Osteoblast (primary cell): ENCODE data around the gene EGLN1. TPM values are rescaled to one million over a fixed set of nuclear protein-coding genes. Genes with fewer than 3 reads are reported as not detected.
A peak's percentile ranks its signal among the peaks of the same experiment; 100 is the strongest.

ENCODE experiments used
- DNase-seq: peaks from one replicate; pipeline ENCODE4 v3.0.0; 2011; ENCODE audit warnings: low spot score, mixed read lengths; ENCODE audit not compliant: insufficient read length; ENCODE audit errors: missing footprints
- H2AFZ ChIP-seq: 2 replicates; pipeline ENCODE4 v1.6.0; 2011; ENCODE audit warnings: mild to moderate bottlenecking, low read length
- H3K27ac ChIP-seq: 2 replicates; pipeline ENCODE4 v1.5.1; 2011; ENCODE audit warnings: mild to moderate bottlenecking, low read depth, low read length, moderate library complexity
- H3K27me3 ChIP-seq: 2 replicates; pipeline ENCODE4 v1.6.0; 2012; ENCODE audit warnings: mild to moderate bottlenecking, control low read depth, inconsistent platforms, low read length, moderate library complexity; ENCODE audit not compliant: insufficient read depth
- H3K36me3 ChIP-seq: 2 replicates; pipeline ENCODE4 v1.5.1; 2011; ENCODE audit warnings: mild to moderate bottlenecking, low read length, control low read depth, moderate library complexity; ENCODE audit not compliant: insufficient read depth
- H3K4me1 ChIP-seq: 2 replicates; pipeline ENCODE4 v1.5.1; 2011; ENCODE audit warnings: mild to moderate bottlenecking, low read length, control low read depth, moderate library complexity; ENCODE audit not compliant: insufficient read depth
- H3K4me2 ChIP-seq: 2 replicates; pipeline ENCODE4 v1.6.0; 2011; ENCODE audit warnings: mild to moderate bottlenecking, low read length; ENCODE audit not compliant: insufficient read depth
- H3K4me3 ChIP-seq: fragments of 200-600 bp; sonication (generic); 3 replicates; pipeline ENCODE4 v1.5.1; 2012; ENCODE audit warnings: mild to moderate bottlenecking, low read length, inconsistent platforms; ENCODE audit not compliant: insufficient read depth
- H3K79me2 ChIP-seq: 2 replicates; pipeline ENCODE4 v1.6.0; 2012; ENCODE audit warnings: mild to moderate bottlenecking, low read length, control low read depth, inconsistent platforms; ENCODE audit not compliant: insufficient read depth
- H3K9me3 ChIP-seq: 2 replicates; pipeline ENCODE4 v1.5.1; 2011; ENCODE audit warnings: low read depth, low read length, control low read depth
- H4K20me1 ChIP-seq: 2 replicates; pipeline ENCODE4 v1.6.0; 2012; ENCODE audit warnings: mild to moderate bottlenecking, low read length, control low read depth; ENCODE audit not compliant: insufficient read depth
- CTCF ChIP-seq: IDR thresholded peaks from 2 replicates; pipeline ENCODE4 v1.5.1; 2011; ENCODE audit warnings: mild to moderate bottlenecking, low read depth, low read length, moderate library complexity; ENCODE audit errors: extremely low read depth
- total RNA-seq: library from RNA; depleted of rRNA; stranded (reverse); fragments of >200 nt; gene quantifications from 2 replicates; pipeline ENCODE4 v1.2.3, GENCODE V29; 2012

The EGLN1 gene
- total RNA-seq, 1 donor, result 52.5 TPM

DNA sequence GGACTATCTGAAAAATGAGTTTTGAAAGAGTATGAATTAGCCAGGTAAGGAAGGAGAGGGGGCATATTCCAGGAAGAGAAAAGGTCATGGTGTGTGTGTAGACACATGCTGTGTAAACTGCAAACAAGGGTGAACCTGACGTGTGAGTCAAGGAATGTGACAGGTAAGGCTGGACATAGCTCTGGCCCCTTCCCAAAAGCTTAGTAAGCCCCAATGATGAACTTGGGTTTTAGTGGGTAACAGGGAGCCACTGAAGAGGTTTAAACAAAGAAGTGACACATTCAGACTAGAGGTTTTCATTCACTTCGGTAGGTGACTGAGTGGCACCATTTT, 36.7 kb downstream of the EGLN1 start:
- H3K27me3 ChIP-seq, result no peaks in the 10 kb centered on the region
- no peak overlapping the region for H3K27ac ChIP-seq
- no peak for DNase-seq
- H3K9me3 ChIP-seq, result no peaks in the 10 kb centered on the region
- H3K4me1 ChIP-seq, result peaks cover 14% of the 10 kb centered on the region
- no peak for TF ChIP-seq CTCF
- H3K4me3 ChIP-seq, result no peak overlapping the region
- no peak overlapping the region for H2AFZ ChIP-seq
- H3K36me3 ChIP-seq, result no peaks in the 10 kb centered on the region
- H3K4me2 ChIP-seq, result no peak overlapping the region
- peaks cover 16% of the 10 kb centered on the region for H4K20me1 ChIP-seq
- peaks cover 70% of the 10 kb centered on the region for H3K79me2 ChIP-seq

DNA sequence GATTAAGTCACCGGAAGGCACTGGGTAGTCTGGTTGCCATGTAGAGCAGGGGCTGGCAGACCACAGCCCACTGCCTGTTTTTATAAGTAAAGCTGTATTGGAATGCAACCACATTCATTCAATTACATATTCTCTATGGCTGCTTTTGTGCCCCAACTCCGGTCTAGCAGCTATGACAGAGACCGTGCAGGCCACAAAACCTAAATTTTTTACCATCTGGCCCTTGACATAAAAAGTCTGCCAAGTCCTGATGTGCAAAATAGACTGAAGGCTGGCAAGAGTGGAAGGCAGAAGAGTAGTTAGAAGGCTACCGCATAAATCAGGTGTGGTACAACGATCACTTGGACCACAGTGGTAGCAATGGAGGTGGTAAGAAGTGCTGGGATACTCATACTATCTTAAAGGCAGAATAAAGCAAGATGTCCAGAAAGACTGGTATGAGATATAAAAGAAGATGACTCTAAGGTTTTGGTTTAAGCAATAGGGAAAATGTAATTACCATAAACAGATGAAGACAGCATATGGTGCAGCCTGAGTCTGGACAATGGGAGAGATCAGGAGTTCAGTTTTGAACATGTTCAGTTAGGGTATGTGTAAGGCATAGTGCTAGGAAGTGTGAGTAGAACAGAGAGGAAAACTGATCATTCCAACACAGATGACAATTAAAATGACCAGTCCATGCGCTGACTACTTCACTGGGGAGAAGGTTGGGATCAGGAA, 37.2 kb downstream of the EGLN1 start:
- no peaks in the 10 kb centered on the region for H3K27me3 ChIP-seq
- TF ChIP-seq CTCF, result no peak
- H3K79me2 ChIP-seq, result peaks cover 66% of the 10 kb centered on the region
- no peak overlapping the region for H2AFZ ChIP-seq
- peaks cover 8% of the 10 kb centered on the region for H3K4me1 ChIP-seq
- H3K27ac ChIP-seq, result no peak overlapping the region
- no peaks in the 10 kb centered on the region for H3K36me3 ChIP-seq
- no peaks in the 10 kb centered on the region for H3K9me3 ChIP-seq
- no peak overlapping the region for H3K4me3 ChIP-seq
- H4K20me1 ChIP-seq, result peaks cover 16% of the 10 kb centered on the region
- no peak overlapping the region for H3K4me2 ChIP-seq
- no peak for DNase-seq

DNA sequence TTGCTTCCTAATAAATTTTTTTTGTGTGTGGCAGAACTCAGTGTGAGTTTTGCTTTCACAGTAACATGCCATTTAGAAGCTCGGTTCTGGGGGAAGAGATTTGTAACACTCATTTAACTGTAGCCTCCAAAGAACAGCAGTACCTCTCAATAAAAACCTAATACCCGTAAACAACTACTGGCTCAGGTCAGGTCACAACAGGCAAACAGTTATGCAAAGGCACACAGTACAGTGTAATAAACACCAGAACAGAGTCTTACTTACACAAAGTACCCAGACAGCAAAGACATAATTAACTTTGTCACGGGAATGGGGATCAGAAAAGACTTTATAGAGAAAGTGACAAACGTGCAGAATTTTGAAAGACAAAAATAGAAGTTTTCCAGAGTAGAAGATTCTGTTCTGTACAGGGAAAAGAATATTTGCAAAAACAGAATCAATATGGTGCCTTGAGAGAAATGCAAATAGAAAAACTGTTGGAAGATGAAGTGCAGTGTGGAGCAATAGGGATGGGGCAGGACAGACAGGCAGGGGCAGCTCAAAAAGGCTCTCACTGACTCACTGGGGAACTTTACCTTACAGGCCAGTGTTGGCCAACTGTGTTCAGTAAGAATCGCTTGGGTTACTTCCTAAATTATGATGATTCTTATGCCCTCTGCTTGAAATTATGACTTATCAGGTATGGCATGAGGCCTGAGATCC, 38.8 kb downstream of the EGLN1 start:
- Histone ChIP-seq H3K9me3 (no peaks in the 10 kb centered on the region), H3K27me3 (no peaks in the 10 kb centered on the region), H3K4me1 (peaks cover 5% of the 10 kb centered on the region), H2AFZ (no peak overlapping the region), H3K36me3 (no peaks in the 10 kb centered on the region), H3K4me3 (no peak overlapping the region), H3K4me2 (no peak overlapping the region), H3K27ac (no peak overlapping the region), H3K79me2 (peaks cover 65% of the 10 kb centered on the region), H4K20me1 (peaks cover 14% of the 10 kb centered on the region)
- TF ChIP-seq CTCF, result no peak
- DNase-seq, result peak; percentile 10

- Histone ChIP-seq H3K4me3 (no peak overlapping the region), H3K36me3 (no peaks in the 10 kb centered on the region), H3K27me3 (no peaks in the 10 kb centered on the region), H3K79me2 (peaks cover 64% of the 10 kb centered on the region), H3K27ac (no peak overlapping the region), H3K9me3 (no peaks in the 10 kb centered on the region), H3K4me2 (no peak overlapping the region), H3K4me1 (peaks cover 2% of the 10 kb centered on the region), H2AFZ (no peak overlapping the region), H4K20me1 (peaks cover 15% of the 10 kb centered on the region)
- TF ChIP-seq CTCF, result no peak
- DNase-seq, result peak; percentile 58
Observed at GRCh38 chr1:231382426-231382825, 39.7 kb downstream of the EGLN1 start.
